Prostate gland (tissue), 2 donors: ENCODE results near the gene CACNA1A.

Experiments
- CTCF ChIP-seq, 4 experiments: fragments of 200-600 bp in 2 of 4; fragments of 450-650 bp in 2 of 4; sonication (generic) in 2 of 4; IDR thresholded peaks; 1 replicate in 3 of 4; 2 replicates in 1 of 4; pipeline ENCODE4 v1.5.1; 2016 to 2019; ENCODE audit warnings: antibody characterized with exemption in 4 of 4, mild to moderate bottlenecking in 2 of 4, moderate library complexity in 2 of 4
- POLR2A ChIP-seq: fragments of 450-650 bp; IDR thresholded peaks from one replicate; pipeline ENCODE4 v1.6.1; 2016; ENCODE audit warnings: antibody characterized with exemption, mild to moderate bottlenecking

GRCh38 chr19:13187419-13187818, 318.9 kb downstream of the CACNA1A start:
- TF ChIP-seq POLR2A (no peak), CTCF (IDR thresholded peaks at IDR 0.05) (no peak)
